HFFc6 (cell line): ENCODE measurements around the gene MBLAC1. TPM values are rescaled to one million over a fixed set of nuclear protein-coding genes. Genes with fewer than 3 reads are reported as not detected.
A peak's percentile ranks its signal among the peaks of the same experiment; 100 is the strongest.

ENCODE experiments used
- DNase-seq: peaks from one replicate; pipeline ENCODE4 v3.0.0-alpha.2; 2018
- H3K27ac Mint-ChIP-seq: 2 replicates; pipeline ENCODE4 v1.8.0; 2020; ENCODE audit warnings: mild to moderate bottlenecking, mixed read lengths
- H3K27me3 Mint-ChIP-seq: 2 replicates; pipeline ENCODE4 v1.8.0; 2021; ENCODE audit warnings: mild to moderate bottlenecking, moderate library complexity, mixed read lengths; ENCODE audit not compliant: insufficient read depth
- H3K36me3 Mint-ChIP-seq: 2 replicates; pipeline ENCODE4 v1.8.0; 2021; ENCODE audit warnings: low read depth, mixed read lengths
- H3K4me1 Mint-ChIP-seq: 2 replicates; pipeline ENCODE4 v1.8.0; 2020; ENCODE audit warnings: low read depth, mixed read lengths
- H3K4me3 Mint-ChIP-seq: 2 replicates; pipeline ENCODE4 v1.8.0; 2020; ENCODE audit warnings: mild to moderate bottlenecking, moderate library complexity, mixed read lengths
- H3K9me3 Mint-ChIP-seq: 2 replicates; pipeline ENCODE4 v1.8.0; 2020; ENCODE audit warnings: mild to moderate bottlenecking, mixed read lengths
- microRNA-seq: library from miRNA; unstranded; fragments of <30 nt; microRNA quantifications from one replicate; pipeline ENCODE4, GENCODE V29; 2019
- total RNA-seq, 6 experiments: library from RNA; stranded (reverse); fragmentation: NEBNext Ultra II Directional; extraction: Animal tissue kit (Norgen Biotek cat#: 25700); gene quantifications; 2 replicates in 1 of 6; 3 replicates in 5 of 6; pipeline ENCODE4 v1.2.3, GENCODE V29; 2021
- TF ChIP-seq, protein P1 (sequence below): fragments of 200-600 bp; sonication (generic); IDR thresholded peaks from 2 replicates; pipeline ENCODE4 v1.5.0; 2021; ENCODE audit warnings: antibody characterized with exemption, mild to moderate bottlenecking

Gene MBLAC1
- total RNA-seq, 6 experiments from 2014 or later = 2.3 to 3.0 (median 2.5) TPM

DNA sequence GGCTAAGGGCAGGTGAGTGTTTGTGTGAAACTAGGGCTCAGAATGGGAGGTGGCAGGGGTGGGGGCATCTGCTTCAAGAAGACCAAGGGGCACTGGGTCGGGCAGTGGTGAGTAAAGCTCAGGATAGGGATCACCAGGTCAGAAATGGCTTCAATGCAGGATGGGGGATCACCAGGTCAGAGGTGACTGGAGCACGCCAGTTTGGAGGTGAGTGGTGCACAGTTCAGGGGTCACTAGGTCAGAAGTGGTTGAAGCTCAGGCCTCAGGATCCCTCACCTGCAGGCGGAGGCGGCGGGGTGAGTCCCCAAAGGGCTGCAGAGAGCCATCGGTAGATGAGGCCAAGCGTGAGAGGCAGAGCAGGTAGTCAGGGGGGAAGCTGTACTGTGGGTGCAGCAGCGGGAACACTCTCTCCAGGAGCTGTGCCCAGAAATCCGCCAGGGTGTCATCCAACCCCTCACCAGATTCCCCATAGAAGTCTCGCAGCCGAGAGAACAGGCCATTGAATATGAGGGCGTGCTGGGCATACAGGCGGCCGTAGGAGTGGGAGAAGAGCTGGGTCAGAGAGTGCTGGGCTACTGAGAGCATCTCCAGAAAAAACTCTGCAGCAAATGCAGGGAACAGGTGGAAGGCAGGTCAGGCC lies 48.6 kb downstream of the MBLAC1 start:
- H3K27me3 Mint-ChIP-seq = peaks cover 8% of the 10 kb centered on the region
- no peaks in the 10 kb centered on the region for H3K9me3 Mint-ChIP-seq
- H3K27ac Mint-ChIP-seq = no peak overlapping the region
- H3K4me3 Mint-ChIP-seq = no peak overlapping the region
- peaks cover 5% of the 10 kb centered on the region for H3K4me1 Mint-ChIP-seq
- no peak for DNase-seq
- no peaks in the 10 kb centered on the region for H3K36me3 Mint-ChIP-seq
- TF ChIP-seq, protein P1, sequence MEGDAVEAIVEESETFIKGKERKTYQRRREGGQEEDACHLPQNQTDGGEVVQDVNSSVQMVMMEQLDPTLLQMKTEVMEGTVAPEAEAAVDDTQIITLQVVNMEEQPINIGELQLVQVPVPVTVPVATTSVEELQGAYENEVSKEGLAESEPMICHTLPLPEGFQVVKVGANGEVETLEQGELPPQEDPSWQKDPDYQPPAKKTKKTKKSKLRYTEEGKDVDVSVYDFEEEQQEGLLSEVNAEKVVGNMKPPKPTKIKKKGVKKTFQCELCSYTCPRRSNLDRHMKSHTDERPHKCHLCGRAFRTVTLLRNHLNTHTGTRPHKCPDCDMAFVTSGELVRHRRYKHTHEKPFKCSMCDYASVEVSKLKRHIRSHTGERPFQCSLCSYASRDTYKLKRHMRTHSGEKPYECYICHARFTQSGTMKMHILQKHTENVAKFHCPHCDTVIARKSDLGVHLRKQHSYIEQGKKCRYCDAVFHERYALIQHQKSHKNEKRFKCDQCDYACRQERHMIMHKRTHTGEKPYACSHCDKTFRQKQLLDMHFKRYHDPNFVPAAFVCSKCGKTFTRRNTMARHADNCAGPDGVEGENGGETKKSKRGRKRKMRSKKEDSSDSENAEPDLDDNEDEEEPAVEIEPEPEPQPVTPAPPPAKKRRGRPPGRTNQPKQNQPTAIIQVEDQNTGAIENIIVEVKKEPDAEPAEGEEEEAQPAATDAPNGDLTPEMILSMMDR = no peak

DNA sequence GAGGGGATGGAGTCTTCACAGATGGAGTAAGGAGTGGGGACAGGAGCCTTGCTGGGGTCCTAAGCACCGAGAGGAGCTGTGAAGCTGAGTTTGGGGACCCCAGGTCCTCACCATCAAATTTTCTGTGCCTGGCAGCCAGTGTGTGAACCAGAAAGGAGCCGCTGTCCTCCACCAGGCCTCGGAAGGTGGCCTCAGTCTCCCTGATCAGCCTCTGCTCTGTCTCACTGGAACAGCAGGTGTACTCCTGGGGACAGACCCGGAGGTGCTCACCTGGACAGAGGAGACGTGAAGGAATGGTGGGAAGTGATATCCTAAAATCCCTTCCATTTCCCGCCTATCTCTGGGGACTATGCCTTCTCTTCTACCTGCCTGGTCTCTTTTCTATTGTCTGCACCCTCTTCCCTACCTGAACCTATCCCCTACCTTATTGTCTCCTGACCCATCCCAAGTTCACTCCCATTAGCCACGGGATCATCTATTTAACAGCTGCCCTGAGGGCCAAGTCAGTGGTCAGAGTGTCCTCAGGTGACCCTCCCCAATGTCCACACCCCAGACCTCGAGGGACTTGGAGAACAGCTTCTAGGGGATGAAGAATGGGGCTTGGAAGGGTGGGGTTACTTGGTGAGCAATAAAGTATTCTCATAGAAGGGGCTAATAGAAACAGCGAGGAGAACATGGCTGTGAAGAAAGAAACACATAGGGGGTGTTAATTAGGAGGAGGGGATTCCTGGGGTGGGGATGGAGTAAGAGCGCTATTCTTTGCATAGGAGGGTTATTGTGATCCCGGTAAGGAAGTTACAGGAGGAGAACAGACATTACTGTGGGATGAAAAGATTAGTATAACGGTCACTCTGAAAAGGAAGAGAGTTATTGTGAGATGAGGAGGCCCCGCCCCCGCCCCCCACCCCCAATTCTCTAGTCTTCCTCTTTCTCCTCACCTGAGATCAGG lies 49.6 kb downstream of the MBLAC1 start:
- H3K9me3 Mint-ChIP-seq = no peaks in the 10 kb centered on the region
- H3K4me1 Mint-ChIP-seq = no peaks in the 10 kb centered on the region; the same call in 1 of the 2 replicates
- no peaks in the 10 kb centered on the region for H3K36me3 Mint-ChIP-seq
- H3K4me3 Mint-ChIP-seq = peak overlapping the region; percentile 85
- H3K27me3 Mint-ChIP-seq = peaks cover 9% of the 10 kb centered on the region
- no peak for DNase-seq
- TF ChIP-seq, protein P1 = no peak
- H3K27ac Mint-ChIP-seq = no peak overlapping the region

DNA sequence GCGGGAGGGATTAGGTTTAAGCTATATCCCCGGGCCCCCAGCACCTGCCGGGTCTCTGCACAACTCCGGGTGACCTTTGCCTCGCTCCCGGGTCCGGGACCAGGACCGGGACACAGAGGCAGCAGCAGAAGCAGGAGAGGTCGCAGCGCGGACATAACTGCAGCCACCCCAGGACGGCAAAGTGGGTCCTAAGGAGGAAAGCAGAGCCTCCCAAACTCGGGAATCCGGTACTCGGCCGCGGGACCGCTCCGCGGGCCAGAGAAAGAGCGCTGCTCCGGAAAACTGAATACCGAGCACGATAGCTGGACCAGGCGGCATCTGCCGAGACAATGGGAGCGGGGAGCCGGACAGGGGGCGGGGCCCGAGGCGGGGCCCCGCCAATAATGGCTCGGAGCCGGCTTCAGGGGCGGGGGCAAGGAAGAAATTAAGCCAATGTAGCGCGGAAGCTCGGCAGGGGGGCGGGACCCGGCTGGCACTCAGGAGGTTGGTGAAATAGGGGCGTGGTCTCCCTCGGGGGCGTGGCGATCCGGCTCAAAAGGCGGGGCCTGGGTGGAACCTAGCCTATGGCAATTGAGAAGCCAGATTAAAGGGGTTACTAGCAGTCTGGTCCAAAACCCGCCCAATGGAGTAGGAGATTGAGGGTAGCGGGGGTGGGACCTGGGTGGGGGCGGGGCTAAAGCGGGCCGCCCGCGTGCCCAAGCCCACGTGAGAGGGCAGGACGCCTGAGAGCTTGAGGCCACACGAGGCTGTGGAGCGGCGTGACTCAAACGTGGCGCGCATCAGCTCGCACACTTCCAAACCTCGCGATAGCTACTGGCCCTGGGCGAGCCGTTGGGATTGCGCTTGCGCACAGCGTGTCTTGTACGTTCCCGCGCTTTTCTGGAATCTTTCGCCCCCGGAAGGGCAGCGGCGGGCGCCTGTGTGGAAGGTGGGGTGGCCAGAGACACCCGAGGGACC lies 50.6 kb downstream of the MBLAC1 start, which contains the start of the genes GPC2 and STAG3:
TSS of gene GPC2 (minus strand) at position 337 of the 957 bp plus-strand sequence. CDS start at position 155, 182 bp downstream.
TSS of gene STAG3 (plus strand) at position 874 of the 957 bp plus-strand sequence. CDS start 2,639 bp downstream, outside the sequence.
- H3K27ac Mint-ChIP-seq = no peak within 1 kb of the TSS
- no peaks in the 10 kb centered on the region; the same call in 1 of the 2 replicates for H3K4me1 Mint-ChIP-seq
- no peaks in the 10 kb centered on the region for H3K9me3 Mint-ChIP-seq
- TF ChIP-seq, protein P1 = no peak
- peak within 1 kb of the TSS; percentile 85 for H3K4me3 Mint-ChIP-seq
- H3K36me3 Mint-ChIP-seq = no peaks in the 10 kb centered on the region
- H3K27me3 Mint-ChIP-seq = peaks cover 14% of the 10 kb centered on the region
- DNase-seq = peak; percentile 91

Small RNAs within 50 kb of the gene (microRNA-seq; reads per million reads assigned to microRNA genes)
- 1,269 reads per million, percentile 76 among the genes with 10 or more reads in this experiment for gene MIR106B
- gene MIR25 = 262 reads per million, percentile 60 among the genes with 10 or more reads in this experiment
- not detected for gene MIR4658
- 3,499 reads per million, percentile 86 among the genes with 10 or more reads in this experiment for gene MIR93

Other genes starting within 250 kb of the MBLAC1 start
- gene OR2AE1, start 249.9 kb upstream of the MBLAC1 start, total RNA-seq = not detected
- 10 to 100 TPM; 22.0 to 24.6 (median 22.9) TPM for gene TRIM4, start 207.4 kb upstream of the MBLAC1 start, total RNA-seq
- not detected for gene GJC3, start 197.3 kb upstream of the MBLAC1 start, total RNA-seq
- not detected for gene AZGP1, start 150.9 kb upstream of the MBLAC1 start, total RNA-seq
- 10 to 100 TPM; 55.9 to 77.4 (median 63.1) TPM for gene ZKSCAN1, start 111.4 kb upstream of the MBLAC1 start, total RNA-seq
- gene ZSCAN21, start 77.2 kb upstream of the MBLAC1 start, total RNA-seq = 1 to 10 TPM; 8.2 to 9.8 (median 9.2) TPM
- gene ZNF3, start 45.2 kb upstream of the MBLAC1 start, total RNA-seq = 10 to 100 TPM; 16.5 to 19.4 (median 18.3) TPM
- 100 to 1,000 TPM; 253 to 334 (median 302) TPM for gene COPS6, start 38.0 kb upstream of the MBLAC1 start, total RNA-seq
- gene MCM7, start 25.6 kb upstream of the MBLAC1 start, total RNA-seq = 100 to 1,000 TPM in 5 of 6 experiments, 10 to 100 TPM in 1; 70.9 to 139 (median 124) TPM
- 10 to 100 TPM; 20.2 to 24.5 (median 21.9) TPM for gene AP4M1, start 25.3 kb upstream of the MBLAC1 start, total RNA-seq
- 10 to 100 TPM; 66.4 to 78.6 (median 77.4) TPM for gene TAF6, start 7.6 kb upstream of the MBLAC1 start, total RNA-seq
- 10 to 100 TPM; 24.4 to 32.4 (median 26.3) TPM for gene CNPY4, start 7.3 kb upstream of the MBLAC1 start, total RNA-seq
- 100 to 1,000 TPM in 5 of 6 experiments, 10 to 100 TPM in 1; 99.5 to 137 (median 110) TPM for gene LAMTOR4, start 22.0 kb downstream of the MBLAC1 start, total RNA-seq
- 10 to 100 TPM; 19.1 to 23.4 (median 21.7) TPM for gene TRAPPC14, start 31.8 kb downstream of the MBLAC1 start, total RNA-seq
- 1 to 10 TPM; 5.1 to 8.6 (median 7.1) TPM for gene GAL3ST4, start 41.6 kb downstream of the MBLAC1 start, total RNA-seq
- 1 to 10 TPM in 3 of 6 experiments, under 1 TPM in 3; 0.57 to 1.4 (median 0.86) TPM for gene GPC2, start 50.4 kb downstream of the MBLAC1 start, total RNA-seq
- gene STAG3, start 51.0 kb downstream of the MBLAC1 start, total RNA-seq = under 1 TPM; 0.24 to 0.91 (median 0.43) TPM
- gene PVRIG, start 93.0 kb downstream of the MBLAC1 start, total RNA-seq = under 1 TPM in 4 of 6 experiments, not detected in 2; 0.51 to 0.87 (median 0.61) TPM
- gene SPDYE3, start 180.7 kb downstream of the MBLAC1 start, total RNA-seq = not detected
- gene PILRB, start 231.2 kb downstream of the MBLAC1 start, total RNA-seq = 10 to 100 TPM in 4 of 6 experiments, 1 to 10 TPM in 2; 7.0 to 12.6 (median 10.6) TPM
- under 1 TPM in 4 of 6 experiments, not detected in 2; 0.30 to 0.34 (median 0.31) TPM for gene PILRA, start 246.5 kb downstream of the MBLAC1 start, total RNA-seq